Gastrocnemius medialis (tissue), 4 donors: ENCODE measurements around the gene PNLIPRP3.

ENCODE experiments used
- CTCF ChIP-seq, 5 experiments: fragments of 450-650 bp in 3 of 5; fragments of 200-600 bp in 2 of 5; sonication (generic) in 2 of 5; IDR thresholded peaks in 4 of 5; conservative IDR thresholded peaks in 1 of 5; 1 replicate in 4 of 5; 2 replicates in 1 of 5; pipeline ENCODE4 v1.5.1; 2016 to 2019; ENCODE audit warnings: antibody characterized with exemption in 5 of 5, mild to moderate bottlenecking in 3 of 5, moderate library complexity in 3 of 5
- POLR2A ChIP-seq, 2 donors: fragments of 450-650 bp; IDR thresholded peaks; one replicate each; pipeline ENCODE4 v1.6.1; 2017; ENCODE audit warnings: antibody characterized with exemption in 2 of 2, mild to moderate bottlenecking in 2 of 2, moderate library complexity in 2 of 2

- TF ChIP-seq POLR2A (IDR thresholded peaks at IDR 0.05) (no peak), CTCF (IDR thresholded peaks at IDR 0.05 in 4 of 5, conservative IDR thresholded peaks at IDR 0.05 in 1 of 5) (no peak)
These were observed 34.0 kb downstream of the PNLIPRP3 start for GRCh38 chr10:116461680-116462079.
